Stomach (tissue), 4 donors: ENCODE measurements around the gene HTR3C.

Source experiments
- CTCF ChIP-seq, 7 experiments: fragments of 450-650 bp in 4 of 7; fragments of 200-600 bp in 3 of 7; sonication (generic) in 3 of 7; IDR thresholded peaks; one replicate each; pipeline ENCODE4 v1.5.1; 2016 to 2019; ENCODE audit warnings: antibody characterized with exemption in 7 of 7, control low read depth in 2 of 7, mild to moderate bottlenecking in 1 of 7
- EP300 ChIP-seq: sonication (generic); formaldehyde crosslinking; IDR thresholded peaks from one replicate; pipeline ENCODE4 v1.6.1; 2017; ENCODE audit warnings: antibody characterized with exemption

DNA sequence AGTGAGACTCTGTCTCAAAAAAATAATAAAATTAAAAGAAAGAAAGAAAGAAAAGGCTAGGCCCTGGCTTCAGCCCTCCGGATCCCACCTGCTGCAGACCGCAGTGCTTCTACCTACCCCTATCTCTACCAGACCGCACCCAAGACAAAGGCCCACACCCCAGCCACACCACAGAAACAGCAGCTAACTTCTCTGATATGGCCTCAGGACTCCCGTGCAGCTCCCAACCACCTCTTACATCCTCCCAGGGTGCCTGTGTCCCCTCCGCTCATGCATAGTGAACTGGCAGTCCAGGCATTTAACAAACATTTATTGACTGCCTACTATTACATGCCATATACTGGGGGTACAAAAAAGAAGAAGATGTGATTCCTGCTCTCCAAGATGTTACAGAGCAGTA, 6.9 kb upstream of the HTR3C start:
- no peak for TF ChIP-seq EP300
- TF ChIP-seq CTCF (IDR thresholded peaks at IDR 0.05), result no peak
